SJSA1 (cell line): ENCODE data around the gene JAKMIP2. TPM values are rescaled to one million over a fixed set of nuclear protein-coding genes. Genes with fewer than 3 reads are reported as not detected.
"Not testable (repeated sequence)": the region's sequence is repeated elsewhere in the genome, so short reads cannot be mapped to it uniquely, and the experiment has no call there.

Source experiments
- DNase-seq, 2 experiments: peaks; one replicate each; pipeline ENCODE4 v3.0.0-alpha.2; 2015 to 2020; ENCODE audit warnings: low spot score in 2 of 2, low read depth in 1 of 2
- H3K27ac ChIP-seq: fragments of 250-450 bp; sonication (Bioruptor Pico); 2 replicates; pipeline ENCODE4 v1.5.1; 2020; ENCODE audit warnings: mild to moderate bottlenecking, moderate library complexity
- H3K27me3 ChIP-seq: fragments of 250-450 bp; sonication (Bioruptor Pico); replicated peaks from 2 replicates; pipeline ENCODE4 v1.5.1; 2020; ENCODE audit warnings: mild to moderate bottlenecking, moderate library complexity
- H3K36me3 ChIP-seq: fragments of 250-450 bp; sonication (Bioruptor Pico); 2 replicates; pipeline ENCODE4 v1.5.1; 2020; ENCODE audit warnings: mild to moderate bottlenecking
- H3K4me1 ChIP-seq: fragments of 250-450 bp; sonication (Bioruptor Pico); replicated peaks from 2 replicates; pipeline ENCODE4 v1.6.1; 2021; ENCODE audit warnings: mild to moderate bottlenecking
- H3K4me3 ChIP-seq: fragments of 250-450 bp; sonication (Bioruptor Pico); 2 replicates; pipeline ENCODE4 v1.5.1; 2020; ENCODE audit warnings: mild to moderate bottlenecking
- H3K9me3 ChIP-seq: fragments of 250-450 bp; sonication (Bioruptor Pico); replicated peaks from 2 replicates; pipeline ENCODE4 v1.5.1; 2020; ENCODE audit warnings: mild to moderate bottlenecking
- total RNA-seq: library from RNA; depleted of rRNA; stranded (reverse); fragments of >200 nt; shearing (Covaris generic); gene quantifications from 2 replicates; pipeline ENCODE4 v1.2.3, GENCODE V29; 2014

The JAKMIP2 gene
- total RNA-seq, 1 experiment from 2014 or later, result 0.79 TPM

GRCh38 chr5:147666419-147666818 is 116.1 kb downstream of the JAKMIP2 start:
- H3K4me3 ChIP-seq, result no peak overlapping the region
- H3K4me1 ChIP-seq, result no peaks in the 10 kb centered on the region
- H3K27ac ChIP-seq, result no peak overlapping the region
- no peak for DNase-seq
- H3K27me3 ChIP-seq, result no peaks in the 10 kb centered on the region
- H3K36me3 ChIP-seq, result no peaks in the 10 kb centered on the region
- no peaks in the 10 kb centered on the region for H3K9me3 ChIP-seq

DNA sequence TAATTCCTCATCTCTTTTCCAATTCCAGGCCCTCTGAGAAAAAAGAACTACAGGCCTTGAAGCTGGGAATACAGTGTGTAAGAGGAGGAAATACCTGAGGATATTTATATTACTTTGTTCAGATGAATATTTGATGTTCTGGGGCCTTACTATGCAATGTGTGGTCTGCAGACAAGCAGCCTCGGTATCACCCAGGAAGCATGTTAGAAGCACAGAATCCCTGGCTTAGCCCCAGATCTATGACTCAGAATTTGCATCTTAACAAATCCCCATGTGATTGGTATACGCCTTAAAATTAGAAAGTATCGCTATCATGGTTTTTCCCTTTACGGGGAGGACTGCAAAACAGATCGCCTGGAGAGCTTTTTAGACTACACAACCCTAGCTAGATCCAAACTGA is 121.0 kb downstream of the JAKMIP2 start:
- Histone ChIP-seq H3K4me3 (no peak overlapping the region), H3K36me3 (no peaks in the 10 kb centered on the region), H3K27me3 (no peaks in the 10 kb centered on the region), H3K4me1 (no peaks in the 10 kb centered on the region), H3K27ac (no peak overlapping the region), H3K9me3 (no peaks in the 10 kb centered on the region)
- DNase-seq, result no peak

DNA sequence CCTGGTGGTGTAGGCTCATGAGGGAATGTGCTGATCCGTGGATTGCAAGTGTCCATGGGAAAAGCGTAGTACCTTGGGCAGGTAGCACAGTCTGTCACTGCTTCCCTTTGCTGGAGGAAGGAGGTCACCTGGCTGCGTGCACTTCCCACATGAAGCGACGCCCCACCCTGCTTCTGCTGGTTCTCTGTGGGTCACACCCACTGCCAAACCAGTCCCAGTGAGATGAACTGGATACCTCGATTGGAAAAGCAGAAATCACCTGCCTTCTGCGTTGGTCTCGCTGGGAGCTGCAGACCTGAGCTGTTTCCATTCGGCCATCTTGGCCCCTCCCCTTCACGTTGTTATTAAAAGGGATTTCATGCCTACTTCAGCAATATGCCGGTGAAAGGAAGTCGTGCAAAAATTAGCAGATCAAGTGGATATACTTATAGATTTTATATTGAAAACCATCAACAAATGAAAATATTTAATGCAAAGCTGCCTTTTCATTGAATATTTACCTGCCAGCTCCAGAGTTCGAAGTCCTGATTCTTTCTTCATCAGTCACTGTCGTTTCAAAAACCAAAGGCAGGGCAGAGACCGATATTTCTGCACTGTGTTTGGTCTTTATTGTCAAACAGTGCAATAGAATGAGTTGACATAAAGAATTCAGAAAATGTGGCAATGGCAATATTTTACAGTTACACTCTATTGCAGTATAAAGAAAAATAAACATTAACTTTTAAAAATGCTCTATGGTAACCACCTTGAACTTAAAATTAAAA is 123.2 kb downstream of the JAKMIP2 start:
- no peak for DNase-seq
- Histone ChIP-seq H3K36me3 (no peaks in the 10 kb centered on the region), H3K27me3 (no peaks in the 10 kb centered on the region), H3K9me3 (no peaks in the 10 kb centered on the region), H3K27ac (no peak overlapping the region), H3K4me1 (no peaks in the 10 kb centered on the region), H3K4me3 (no peak overlapping the region)

- no peaks in the 10 kb centered on the region for H3K27me3 ChIP-seq
- H3K4me1 ChIP-seq, result no peaks in the 10 kb centered on the region
- DNase-seq, result no peak
- H3K27ac ChIP-seq, result no peak overlapping the region
- H3K4me3 ChIP-seq, result no peak overlapping the region
- H3K36me3 ChIP-seq, result no peaks in the 10 kb centered on the region
- no peaks in the 10 kb centered on the region for H3K9me3 ChIP-seq
Measured at GRCh38 chr5:147658293-147658932, 124.1 kb downstream of the JAKMIP2 start.

- Histone ChIP-seq H3K4me1 (no peaks in the 10 kb centered on the region), H3K36me3 (no peaks in the 10 kb centered on the region), H3K27me3 (no peaks in the 10 kb centered on the region), H3K27ac (no peak overlapping the region), H3K4me3 (no peak overlapping the region), H3K9me3 (no peaks in the 10 kb centered on the region)
- no peak for DNase-seq
Measured at GRCh38 chr5:147648597-147648996, 133.9 kb downstream of the JAKMIP2 start.

GRCh38 chr5:147645197-147645596 is 137.3 kb downstream of the JAKMIP2 start:
- no peaks in the 10 kb centered on the region for H3K36me3 ChIP-seq
- DNase-seq, result no peak
- no peaks in the 10 kb centered on the region for H3K9me3 ChIP-seq
- no peaks in the 10 kb centered on the region; the same call in 1 of the 2 replicates for H3K27me3 ChIP-seq
- H3K4me3 ChIP-seq, result no peak overlapping the region
- no peaks in the 10 kb centered on the region for H3K4me1 ChIP-seq
- no peak overlapping the region for H3K27ac ChIP-seq

DNA sequence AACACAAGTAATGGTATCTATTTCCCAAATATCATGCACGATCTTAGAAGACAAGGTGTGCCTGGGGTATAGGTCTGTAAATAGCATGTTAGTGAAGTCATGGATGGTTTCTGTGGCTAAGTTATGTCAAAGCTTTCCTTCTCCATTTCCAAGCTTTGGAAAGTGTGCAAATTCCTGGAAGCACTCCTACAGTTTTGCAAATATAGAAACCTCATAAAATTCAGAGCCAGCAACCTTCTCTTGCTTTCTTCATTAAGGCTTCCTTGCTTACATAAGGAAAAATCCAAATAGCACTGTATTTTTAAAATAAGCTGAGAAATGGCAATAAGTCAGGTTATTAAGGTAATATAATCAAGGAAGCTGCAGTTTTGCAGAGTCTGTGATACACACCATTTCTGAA is 138.1 kb downstream of the JAKMIP2 start:
- H3K27me3 ChIP-seq, result no peaks in the 10 kb centered on the region; the same call in 1 of the 2 replicates

DNA sequence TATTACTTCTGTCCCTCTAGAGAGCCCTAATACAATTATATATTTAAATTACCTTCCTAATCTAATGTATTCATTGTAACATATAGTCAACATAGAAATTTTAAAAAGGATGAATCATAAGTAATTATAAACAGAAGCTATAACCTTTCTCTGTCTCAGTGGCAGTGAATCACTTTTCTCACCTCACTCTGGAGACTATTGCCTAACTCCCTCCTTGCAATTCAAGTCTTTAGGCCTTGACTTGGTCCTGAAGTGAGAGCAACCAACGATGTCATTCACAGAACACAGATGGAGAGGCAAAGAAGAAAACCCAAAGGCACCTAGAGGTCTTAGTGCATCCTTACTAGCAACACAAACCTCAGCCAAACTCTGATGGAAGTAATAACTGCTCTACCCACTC is 139.4 kb downstream of the JAKMIP2 start:
- H3K27ac ChIP-seq, result no peak overlapping the region
- H3K9me3 ChIP-seq, result no peaks in the 10 kb centered on the region
- no peak for DNase-seq
- H3K36me3 ChIP-seq, result no peaks in the 10 kb centered on the region
- no peak overlapping the region for H3K4me3 ChIP-seq
- no peaks in the 10 kb centered on the region for H3K4me1 ChIP-seq
- peaks cover 6% of the 10 kb centered on the region for H3K27me3 ChIP-seq

More for the DNA sequence above, 138.1 kb downstream of the JAKMIP2 start:
- Histone ChIP-seq H3K27ac (no peak overlapping the region), H3K4me1 (no peaks in the 10 kb centered on the region), H3K4me3 (no peak overlapping the region), H3K9me3 (no peaks in the 10 kb centered on the region), H3K36me3 (no peaks in the 10 kb centered on the region)
- DNase-seq, result no peak

DNA sequence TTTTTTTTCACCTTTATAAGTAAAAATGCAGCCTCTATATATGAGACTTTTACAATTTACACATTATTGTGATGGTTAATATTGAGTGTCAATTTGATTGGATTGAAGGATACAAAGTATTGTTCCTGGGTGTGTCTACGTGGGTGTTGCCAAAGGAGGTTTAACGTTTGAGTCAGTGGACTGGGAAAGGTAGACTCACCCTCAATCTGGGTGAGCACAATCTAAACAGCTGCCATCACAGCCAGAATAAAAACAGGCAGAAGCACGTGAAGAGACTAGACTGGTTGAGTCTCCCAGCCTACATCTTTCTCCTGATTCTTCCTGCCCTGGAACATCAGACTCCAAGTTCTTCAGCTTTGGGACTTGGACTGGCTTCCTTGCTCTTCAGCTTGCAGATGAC is 139.9 kb downstream of the JAKMIP2 start:
- peaks cover 6% of the 10 kb centered on the region for H3K27me3 ChIP-seq
- no peaks in the 10 kb centered on the region for H3K4me1 ChIP-seq
- no peaks in the 10 kb centered on the region for H3K36me3 ChIP-seq
- DNase-seq, result no peak
- no peaks in the 10 kb centered on the region for H3K9me3 ChIP-seq
- H3K4me3 ChIP-seq, result no peak overlapping the region
- no peak overlapping the region for H3K27ac ChIP-seq

GRCh38 chr5:147639321-147639720 is 143.2 kb downstream of the JAKMIP2 start:
- H3K27ac ChIP-seq, result no peak overlapping the region
- H3K4me3 ChIP-seq, result no peak overlapping the region

DNA sequence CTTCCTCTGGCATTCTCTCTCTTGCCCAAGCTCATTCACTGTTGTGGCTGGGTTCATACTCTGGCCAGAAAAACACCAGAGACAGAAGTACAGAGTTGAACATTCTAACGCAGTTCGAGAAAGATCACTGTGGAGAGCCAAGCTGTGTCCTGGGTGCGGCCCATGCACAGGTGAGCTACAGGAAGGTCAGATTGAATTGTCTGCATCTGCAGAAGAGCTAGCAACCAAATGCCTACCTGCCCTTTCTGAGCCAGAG is 145.9 kb downstream of the JAKMIP2 start:
- Histone ChIP-seq H3K9me3 (no peaks in the 10 kb centered on the region), H3K27ac (no peak overlapping the region), H3K36me3 (no peaks in the 10 kb centered on the region), H3K4me1 (no peaks in the 10 kb centered on the region), H3K4me3 (no peak overlapping the region), H3K27me3 (peaks cover 6% of the 10 kb centered on the region)
- no peak for DNase-seq

More at GRCh38 chr5:147639321-147639720, 143.2 kb downstream of the JAKMIP2 start:
- Histone ChIP-seq H3K36me3 (no peaks in the 10 kb centered on the region), H3K4me1 (no peaks in the 10 kb centered on the region), H3K9me3 (no peaks in the 10 kb centered on the region), H3K27me3 (peaks cover 6% of the 10 kb centered on the region)
- no peak for DNase-seq

DNA sequence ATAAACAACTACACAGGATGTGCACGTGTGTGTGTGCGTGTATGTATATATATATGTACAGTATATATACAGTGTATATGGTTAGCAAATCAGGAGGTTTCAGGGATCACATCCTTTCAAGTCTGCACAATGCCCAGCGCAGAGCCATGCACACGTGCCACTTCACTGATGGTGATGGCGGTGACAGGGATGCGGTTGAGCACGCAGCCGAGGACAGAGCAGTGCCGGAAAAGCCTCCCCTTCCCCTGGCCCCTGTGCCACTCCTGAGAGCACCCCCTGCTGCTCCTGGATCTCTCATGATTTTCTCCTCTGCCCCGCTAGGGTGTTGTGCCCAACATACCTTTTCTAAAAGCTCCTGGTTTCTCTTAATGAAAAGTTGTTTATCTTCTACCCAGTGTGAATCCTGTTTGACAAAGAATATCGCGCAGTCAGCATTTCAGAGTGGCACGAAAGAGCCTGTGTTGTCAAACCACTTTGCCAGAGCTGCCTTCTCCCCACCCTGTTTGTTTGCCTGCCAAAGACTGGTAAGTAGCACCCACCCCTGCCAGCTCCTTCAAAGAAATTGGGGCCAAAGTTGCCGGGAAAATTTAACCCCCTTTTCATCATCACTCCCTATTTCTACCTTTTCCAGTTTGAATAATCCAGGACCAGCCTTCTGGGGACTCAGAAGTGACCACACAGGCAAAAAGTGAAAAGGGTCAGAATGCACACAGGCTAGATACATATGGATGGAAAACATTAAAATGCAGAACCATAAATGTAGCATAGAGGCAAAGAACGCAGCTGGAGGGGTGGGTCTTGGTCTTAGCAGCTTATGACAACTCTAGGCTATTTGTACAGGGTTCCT is 146.4 kb downstream of the JAKMIP2 start:
- Histone ChIP-seq H3K4me3 (no peak overlapping the region), H3K27me3 (peaks cover 6% of the 10 kb centered on the region), H3K36me3 (no peaks in the 10 kb centered on the region), H3K9me3 (no peaks in the 10 kb centered on the region), H3K4me1 (no peaks in the 10 kb centered on the region), H3K27ac (no peak overlapping the region)
- no peak for DNase-seq

DNA sequence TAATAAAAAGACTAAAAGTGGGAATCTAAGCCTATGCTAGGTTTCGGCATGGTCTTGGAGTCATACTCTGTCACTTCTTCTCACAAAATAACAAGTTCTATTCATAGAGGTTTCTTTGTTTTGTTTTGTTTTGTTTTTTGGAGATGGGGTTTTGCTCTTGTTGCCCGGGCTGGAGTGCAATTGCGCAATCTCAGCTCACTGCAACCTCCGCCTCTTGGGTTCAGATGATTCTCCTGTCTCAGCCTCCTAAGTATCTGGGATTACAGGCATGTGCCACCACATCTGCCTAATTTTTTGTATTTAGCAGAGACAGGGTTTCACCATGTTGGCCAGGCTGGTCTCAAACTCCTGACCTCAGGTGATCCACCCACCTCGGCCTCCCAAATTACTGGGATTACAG is 147.1 kb downstream of the JAKMIP2 start:
- H3K4me3 ChIP-seq, H3K36me3 ChIP-seq, H3K4me1 ChIP-seq, H3K27ac ChIP-seq, DNase-seq, H3K9me3 ChIP-seq: not testable (repeated sequence)
- H3K27me3 ChIP-seq, result peaks cover 11% of the 10 kb centered on the region

GRCh38 chr5:147633173-147633572 is 149.4 kb downstream of the JAKMIP2 start:
- H3K36me3 ChIP-seq, result no peaks in the 10 kb centered on the region
- H3K4me3 ChIP-seq, result no peak overlapping the region
- no peak for DNase-seq
- no peaks in the 10 kb centered on the region; the same call in 1 of the 2 replicates for H3K4me1 ChIP-seq
- no peaks in the 10 kb centered on the region for H3K9me3 ChIP-seq
- no peak overlapping the region for H3K27ac ChIP-seq
- 0 out of 2 replicates have a peak, but pooled peaks cover 5% of the 10 kb centered on the region for H3K27me3 ChIP-seq
